IMR-90 (cell line): ENCODE results near the gene CUEDC2.

ENCODE experiments used
- BHLHE40 ChIP-seq: fragments of 150-350 bp; IDR thresholded peaks from 2 replicates; pipeline ENCODE4 v1.6.1; 2016; ENCODE audit warnings: mild to moderate bottlenecking, low read depth, low read length
- CEBPB ChIP-seq: IDR thresholded peaks from 2 replicates; pipeline ENCODE4 v1.6.1; 2012; ENCODE audit warnings: low read depth, low read length, improper control_type of control experiment
- CHD1 ChIP-seq: IDR thresholded peaks from 2 replicates; pipeline ENCODE4 v1.6.1; 2012; ENCODE audit warnings: low read depth, low read length, improper control_type of control experiment
- MAZ ChIP-seq: IDR thresholded peaks from 2 replicates; pipeline ENCODE4 v1.6.1; 2012; ENCODE audit warnings: low read depth, mild to moderate bottlenecking, low read length, improper control_type of control experiment, moderate library complexity, borderline replicate concordance
- MXI1 ChIP-seq: IDR thresholded peaks from 2 replicates; pipeline ENCODE4 v1.6.1; 2012; ENCODE audit warnings: low read depth, mild to moderate bottlenecking, low read length, moderate library complexity, borderline replicate concordance
- NFE2L2 ChIP-seq: fragments of 150-350 bp; IDR thresholded peaks from 2 replicates; pipeline ENCODE4 v1.6.1; 2016; ENCODE audit warnings: low read depth, mild to moderate bottlenecking, low read length
- POLR2A ChIP-seq: IDR thresholded peaks from 2 replicates; pipeline ENCODE4 v1.6.1; 2012; ENCODE audit warnings: mild to moderate bottlenecking, low read depth, low read length
- RAD21 ChIP-seq: IDR thresholded peaks from 2 replicates; pipeline ENCODE4 v1.6.1; 2012; ENCODE audit warnings: low read length, improper control_type of control experiment
- RCOR1 ChIP-seq: IDR thresholded peaks from 2 replicates; pipeline ENCODE4 v1.6.1; 2012; ENCODE audit warnings: mild to moderate bottlenecking, low read length, improper control_type of control experiment; ENCODE audit not compliant: insufficient replicate concordance
- RFX5 ChIP-seq: IDR thresholded peaks from 2 replicates; pipeline ENCODE4 v1.8.0; 2012; ENCODE audit warnings: low read depth, mild to moderate bottlenecking, low read length, moderate library complexity
- SMC3 ChIP-seq: fragments of 150-350 bp; IDR thresholded peaks from 2 replicates; pipeline ENCODE4 v1.6.1; 2016; ENCODE audit warnings: low read depth, mild to moderate bottlenecking, antibody characterized with exemption, low read length, moderate library complexity
- TF ChIP-seq, protein P1 (sequence below): conservative IDR thresholded peaks from 2 replicates; pipeline ENCODE4 v1.5.1; 2012; ENCODE audit warnings: mild to moderate bottlenecking, low read depth, low read length, improper control_type of control experiment
- TF ChIP-seq, protein P2 (sequence below): fragments of 150-350 bp; IDR thresholded peaks from 2 replicates; pipeline ENCODE4 v1.6.1; 2016; ENCODE audit warnings: low read depth, mild to moderate bottlenecking, low read length, moderate library complexity, borderline replicate concordance

DNA sequence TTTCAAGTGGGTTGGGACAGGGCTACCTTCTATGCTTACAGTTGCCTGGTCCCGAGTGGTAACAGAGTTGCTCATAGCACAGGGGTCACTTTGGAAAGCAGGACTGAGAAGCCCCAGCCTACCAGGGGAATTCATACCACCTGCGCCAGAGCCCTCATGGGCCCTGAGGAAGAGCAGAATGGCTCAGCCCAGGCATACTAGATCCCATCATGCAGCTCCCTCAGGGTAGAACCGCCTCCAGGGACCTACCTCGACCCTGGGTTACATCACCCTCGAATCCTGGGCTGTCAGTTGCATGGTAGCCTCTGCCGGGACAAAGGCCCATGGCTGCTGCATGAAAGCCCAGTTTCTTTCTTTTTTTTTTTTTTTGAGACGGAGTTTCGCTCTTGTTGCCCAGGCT, 2.9 kb downstream of the CUEDC2 start:
- TF ChIP-seq, protein P1, sequence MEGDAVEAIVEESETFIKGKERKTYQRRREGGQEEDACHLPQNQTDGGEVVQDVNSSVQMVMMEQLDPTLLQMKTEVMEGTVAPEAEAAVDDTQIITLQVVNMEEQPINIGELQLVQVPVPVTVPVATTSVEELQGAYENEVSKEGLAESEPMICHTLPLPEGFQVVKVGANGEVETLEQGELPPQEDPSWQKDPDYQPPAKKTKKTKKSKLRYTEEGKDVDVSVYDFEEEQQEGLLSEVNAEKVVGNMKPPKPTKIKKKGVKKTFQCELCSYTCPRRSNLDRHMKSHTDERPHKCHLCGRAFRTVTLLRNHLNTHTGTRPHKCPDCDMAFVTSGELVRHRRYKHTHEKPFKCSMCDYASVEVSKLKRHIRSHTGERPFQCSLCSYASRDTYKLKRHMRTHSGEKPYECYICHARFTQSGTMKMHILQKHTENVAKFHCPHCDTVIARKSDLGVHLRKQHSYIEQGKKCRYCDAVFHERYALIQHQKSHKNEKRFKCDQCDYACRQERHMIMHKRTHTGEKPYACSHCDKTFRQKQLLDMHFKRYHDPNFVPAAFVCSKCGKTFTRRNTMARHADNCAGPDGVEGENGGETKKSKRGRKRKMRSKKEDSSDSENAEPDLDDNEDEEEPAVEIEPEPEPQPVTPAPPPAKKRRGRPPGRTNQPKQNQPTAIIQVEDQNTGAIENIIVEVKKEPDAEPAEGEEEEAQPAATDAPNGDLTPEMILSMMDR: no peak
- TF ChIP-seq POLR2A: no peak
- TF ChIP-seq, protein P2, sequence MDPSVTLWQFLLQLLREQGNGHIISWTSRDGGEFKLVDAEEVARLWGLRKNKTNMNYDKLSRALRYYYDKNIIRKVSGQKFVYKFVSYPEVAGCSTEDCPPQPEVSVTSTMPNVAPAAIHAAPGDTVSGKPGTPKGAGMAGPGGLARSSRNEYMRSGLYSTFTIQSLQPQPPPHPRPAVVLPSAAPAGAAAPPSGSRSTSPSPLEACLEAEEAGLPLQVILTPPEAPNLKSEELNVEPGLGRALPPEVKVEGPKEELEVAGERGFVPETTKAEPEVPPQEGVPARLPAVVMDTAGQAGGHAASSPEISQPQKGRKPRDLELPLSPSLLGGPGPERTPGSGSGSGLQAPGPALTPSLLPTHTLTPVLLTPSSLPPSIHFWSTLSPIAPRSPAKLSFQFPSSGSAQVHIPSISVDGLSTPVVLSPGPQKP: no peak
- TF ChIP-seq NFE2L2: no peak
- no peak for TF ChIP-seq MAZ
- TF ChIP-seq SMC3: no peak
- TF ChIP-seq MXI1: no peak
- no peak for TF ChIP-seq CEBPB
- no peak for TF ChIP-seq RFX5
- TF ChIP-seq RAD21: no peak
- TF ChIP-seq RCOR1: no peak
- TF ChIP-seq BHLHE40: no peak
- no peak for TF ChIP-seq CHD1
